SW 1271 (cell line): ENCODE results near the gene CNRIP1.

Experiments used
- DNase-seq, 2 experiments: peaks; one replicate each; lab custom pipeline; 2025; lab: John Stamatoyannopoulos, UW

Gene CNRIP1

DNA sequence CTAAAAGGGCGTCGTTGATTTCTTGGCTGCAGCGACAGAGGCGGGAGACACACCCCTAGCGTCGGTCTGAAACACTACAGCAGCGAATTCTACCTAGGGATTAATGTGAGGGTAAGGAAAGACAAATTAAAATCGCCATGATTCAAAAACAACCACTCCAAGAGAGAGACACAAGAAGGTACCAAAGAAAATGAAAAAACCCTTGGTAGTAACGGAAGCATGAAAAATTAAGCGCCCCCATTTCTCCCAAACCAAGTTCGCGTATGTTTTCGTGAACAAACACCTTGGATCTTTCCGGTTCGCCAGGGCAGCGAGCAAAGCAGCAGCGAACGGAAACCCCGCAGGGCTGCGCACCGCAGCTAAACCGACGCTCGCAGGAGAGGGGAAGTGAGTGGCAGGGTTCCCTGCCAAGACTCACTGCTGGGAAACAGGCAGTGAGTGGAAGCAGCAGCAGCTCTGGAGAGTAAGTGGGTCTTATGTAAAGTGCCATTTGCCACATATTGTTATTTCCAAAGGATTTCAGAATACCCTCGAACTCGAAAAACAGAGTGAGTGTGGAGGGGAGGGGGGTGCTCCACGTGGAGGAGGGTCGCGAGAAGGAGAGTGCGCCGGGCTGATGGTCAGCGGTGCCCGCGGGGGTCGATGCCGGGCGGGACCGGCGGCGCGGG is 68.4 kb downstream of the CNRIP1 start:
- peak; percentile 41 to 89 for DNase-seq

DNA sequence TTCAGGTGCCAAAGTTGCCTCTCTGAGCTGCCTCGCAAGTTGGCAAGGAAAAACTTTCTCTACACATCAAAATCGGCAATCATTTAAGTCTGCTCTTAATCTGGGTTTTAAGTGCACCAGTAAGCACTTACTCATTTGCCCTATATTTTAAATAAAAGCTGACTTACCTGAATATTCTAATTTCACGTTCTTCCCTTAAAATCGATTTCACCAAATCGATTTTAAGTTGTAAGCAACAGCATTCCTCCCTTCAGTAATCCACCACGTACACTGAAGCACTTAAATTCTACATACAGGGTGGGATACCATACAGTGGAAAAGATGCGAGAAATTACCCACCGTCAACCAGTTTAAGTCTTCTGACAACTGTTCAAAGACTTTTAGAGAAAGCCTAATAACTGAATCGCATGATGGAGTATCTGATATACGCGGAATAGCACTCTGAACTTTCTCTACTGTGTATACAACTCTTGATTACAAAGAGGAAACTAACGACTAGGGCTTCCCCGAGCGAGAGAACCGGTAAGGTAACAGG is 69.0 kb downstream of the CNRIP1 start:
- DNase-seq: no peak

DNA sequence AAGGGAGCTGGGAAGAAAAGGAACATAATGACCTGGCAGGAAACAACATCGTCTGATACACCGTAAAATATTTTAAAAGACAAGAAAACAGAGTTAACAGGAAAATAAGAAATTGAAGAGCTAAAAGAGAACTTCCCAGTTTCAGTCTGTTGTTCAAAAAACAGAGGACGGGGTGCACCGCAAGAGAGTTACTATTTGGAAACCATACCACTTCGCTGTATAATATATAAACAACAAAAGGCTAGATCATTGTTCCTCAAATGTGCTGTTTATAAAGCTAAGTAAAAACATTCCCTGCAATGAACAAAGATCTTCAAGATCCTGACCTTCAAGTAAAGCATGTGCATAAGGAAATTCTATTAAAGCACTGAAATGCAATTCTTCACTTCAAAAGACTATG is 69.6 kb downstream of the CNRIP1 start:
- no peak for DNase-seq

DNA sequence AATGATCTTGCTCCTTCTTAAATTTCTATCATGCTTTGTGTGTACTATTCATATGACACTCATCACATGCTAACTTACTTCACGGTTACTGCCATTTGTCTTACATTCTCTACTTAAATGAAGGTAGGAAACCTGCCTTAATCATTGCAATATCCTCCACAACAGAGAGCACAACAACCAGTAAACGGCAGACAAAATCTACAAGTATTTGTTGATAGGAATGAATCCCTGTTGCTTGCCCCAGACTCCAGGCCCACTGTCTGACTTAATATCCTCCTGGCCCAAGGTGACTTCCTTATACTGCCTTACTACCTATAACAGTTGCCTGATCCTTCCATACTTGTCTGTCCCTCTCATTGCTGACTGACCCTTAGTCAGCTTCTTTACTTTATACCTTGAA is 70.9 kb downstream of the CNRIP1 start:
- DNase-seq: no peak

DNA sequence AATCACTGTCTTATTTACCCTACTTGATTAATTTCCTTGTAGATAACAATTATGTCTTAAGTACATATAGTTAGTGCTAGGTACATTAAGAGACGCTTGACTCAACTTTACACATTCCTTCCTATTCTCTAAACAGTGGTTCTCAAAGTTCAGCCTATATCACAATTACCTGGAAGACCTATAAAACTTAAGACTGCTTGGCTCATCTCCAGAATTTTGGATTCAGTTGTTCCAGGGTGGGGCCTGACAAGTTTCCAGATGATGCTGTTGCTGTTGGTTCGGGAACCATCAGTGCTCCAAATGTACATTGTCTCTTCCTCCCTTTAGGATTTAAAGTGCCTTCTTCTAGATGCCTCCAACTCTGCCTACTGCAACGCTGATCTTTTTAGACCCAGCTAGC is 71.4 kb downstream of the CNRIP1 start:
- DNase-seq: no peak

DNA sequence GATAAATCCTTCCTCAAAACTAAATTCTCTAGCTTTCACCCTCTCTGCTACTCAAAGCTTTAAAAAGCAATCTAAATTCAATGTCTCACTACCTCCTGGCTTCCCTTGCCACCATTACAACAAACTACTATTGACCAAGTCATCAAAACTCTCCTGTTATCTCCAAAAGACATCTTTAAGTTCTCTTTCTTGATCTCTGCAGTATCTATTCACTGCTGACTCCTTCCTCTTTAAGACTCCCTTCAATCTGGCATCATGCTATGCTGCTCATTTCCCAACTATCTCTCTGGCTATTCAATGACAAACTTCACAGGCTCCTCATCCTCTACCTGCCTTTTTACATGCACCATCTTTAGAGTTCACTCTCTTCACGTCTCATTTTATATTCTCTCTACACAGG is 73.4 kb downstream of the CNRIP1 start:
- DNase-seq: no peak

DNA sequence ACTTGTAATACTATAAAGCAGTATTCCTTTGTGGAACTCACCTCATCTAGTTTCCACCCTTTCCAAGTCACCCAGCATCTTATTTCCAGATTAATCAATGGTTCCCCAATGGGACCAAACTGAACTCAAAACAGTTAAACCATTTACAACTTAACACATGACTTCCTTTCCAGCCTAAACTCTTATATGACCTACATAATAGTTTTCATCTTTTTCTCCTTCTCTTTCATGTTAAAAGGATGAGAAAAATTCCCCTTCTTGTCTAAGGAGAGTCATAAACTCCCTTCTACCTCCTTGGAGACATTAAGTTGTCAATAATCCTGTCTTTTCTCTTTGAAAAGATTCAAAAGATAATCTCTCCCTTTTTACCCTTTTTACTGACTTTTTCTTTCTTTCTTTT is 74.1 kb downstream of the CNRIP1 start:
- DNase-seq: no peak

DNA sequence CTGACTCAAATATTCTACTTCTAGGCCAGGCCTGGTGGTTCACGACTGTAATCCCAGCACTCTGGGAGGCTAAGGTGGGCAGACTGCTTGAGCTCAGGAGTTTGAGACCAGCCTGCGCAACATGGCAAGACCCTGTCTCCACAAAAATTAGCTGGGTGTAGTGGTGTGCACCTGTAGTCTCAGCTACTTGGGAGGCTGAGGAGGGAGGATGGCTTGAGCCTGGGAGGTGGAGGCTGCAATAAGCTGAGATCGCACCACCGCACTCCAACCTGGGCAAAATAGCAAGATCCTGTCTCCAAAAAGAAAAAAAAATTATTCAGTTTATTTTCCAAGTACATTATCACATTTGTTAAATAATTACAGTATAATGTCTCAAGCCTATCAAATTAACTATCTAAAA is 74.7 kb downstream of the CNRIP1 start:
- DNase-seq: no peak

DNA sequence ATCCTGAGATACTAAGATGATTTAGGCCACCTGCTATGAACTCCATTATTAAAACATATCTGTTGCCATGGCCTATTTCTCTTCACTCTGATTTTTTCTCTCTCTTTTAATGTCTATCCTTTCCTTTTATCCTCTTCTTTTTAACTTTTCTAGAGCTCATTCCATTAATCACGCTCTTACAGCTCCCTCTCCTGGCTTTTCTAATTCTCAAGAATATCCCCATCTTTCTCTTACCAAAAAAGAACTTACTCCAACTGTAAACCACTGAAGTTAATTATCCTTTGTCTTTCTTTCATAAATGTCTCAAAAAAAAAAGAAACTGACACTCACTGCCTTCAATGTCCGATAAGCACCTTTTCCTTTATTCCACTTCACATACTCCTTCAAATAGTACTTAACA is 75.3 kb downstream of the CNRIP1 start:
- no peak for DNase-seq
